Vagina (tissue), 2 donors: ENCODE data around the gene MAST4. TPM values are rescaled to one million over a fixed set of nuclear protein-coding genes. Genes with fewer than 3 reads are reported as not detected.

ENCODE experiments used
- DNase-seq, 2 donors: peaks; one replicate each; pipeline ENCODE4 v3.0.0-alpha.2; 2017; ENCODE audit errors: extremely low spot score in 2 of 2
- H3K27ac ChIP-seq: fragments of 200-600 bp; sonication (generic); one replicate; pipeline ENCODE4 v1.5.1; 2019
- H3K27me3 ChIP-seq: fragments of 200-600 bp; sonication (generic); one replicate; pipeline ENCODE4 v1.5.1; 2019
- H3K36me3 ChIP-seq, 2 donors: fragments of 200-600 bp; sonication (generic); one replicate each; pipeline ENCODE4 v1.5.1; 2017 to 2019
- H3K4me1 ChIP-seq: fragments of 200-600 bp; sonication (generic); one replicate; pipeline ENCODE4 v1.5.1; 2019
- H3K4me3 ChIP-seq, 2 donors: fragments of 200-600 bp; sonication (generic); 1 replicate in 1 of 2; 2 replicates in 1 of 2; pipeline ENCODE4 v1.5.1; 2016 to 2019
- H3K9me3 ChIP-seq: fragments of 200-600 bp; sonication (generic); one replicate; pipeline ENCODE4 v1.5.1; 2019
- POLR2A ChIP-seq, 2 donors: fragments of 450-650 bp; IDR thresholded peaks; one replicate each; pipeline ENCODE4 v1.6.1; 2017; ENCODE audit warnings: antibody characterized with exemption in 2 of 2, mild to moderate bottlenecking in 2 of 2, moderate library complexity in 2 of 2
- POLR2AphosphoS5 ChIP-seq, 2 donors: sonication (generic); formaldehyde crosslinking; IDR thresholded peaks; one replicate each; pipeline ENCODE4 v1.9.0; 2017; ENCODE audit warnings: antibody characterized with exemption in 2 of 2, mild to moderate bottlenecking in 2 of 2, low read depth in 1 of 2; ENCODE audit not compliant: insufficient read depth in 1 of 2
- intact Hi-C: fragments of 100-400 bp; cut with DNase I; formaldehyde crosslinking; loops from one replicate; pipeline ENCODE4 v1.15.1; 2023
- total RNA-seq: library from RNA; depleted of rRNA; stranded (reverse); fragments of >200 nt; gene quantifications from one replicate; pipeline ENCODE4 v1.2.3, GENCODE V29; 2016
- TF ChIP-seq, protein P1 (sequence below), 3 experiments: fragments of 450-650 bp in 2 of 3; fragments of 200-600 bp in 1 of 3; sonication (generic) in 1 of 3; IDR thresholded peaks; one replicate each; pipeline ENCODE4 v1.5.1; 2017 to 2019; ENCODE audit warnings: antibody characterized with exemption in 3 of 3, mild to moderate bottlenecking in 2 of 3, moderate library complexity in 2 of 3

The MAST4 gene
- total RNA-seq, 1 donor from 2014 or later, result 85.9 TPM

DNA sequence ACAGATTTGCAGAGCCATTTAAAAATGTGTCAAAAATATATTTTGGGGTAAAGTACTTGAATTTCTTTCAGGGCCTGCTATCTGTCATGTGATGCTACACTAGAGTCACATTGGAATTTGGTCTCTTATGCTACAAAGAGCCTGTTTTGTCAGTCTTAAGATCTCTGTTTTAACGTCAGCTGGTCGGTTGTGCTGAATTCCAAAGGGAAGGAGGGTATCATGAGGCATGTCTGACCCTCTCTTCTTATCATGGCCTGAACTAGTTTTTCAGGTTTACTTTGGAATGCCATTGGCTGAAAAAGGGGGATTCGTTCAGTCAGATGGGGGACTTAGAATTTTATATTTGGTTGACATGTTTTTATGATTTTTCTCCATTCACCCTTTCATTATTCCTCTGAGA, 309.8 kb downstream of the MAST4 start:
- no peak for DNase-seq
- Histone ChIP-seq H3K4me1 (no peaks in the 10 kb centered on the region), H3K4me3 (no peak overlapping the region), H3K27me3 (no peaks in the 10 kb centered on the region), H3K36me3 (no peaks in the 10 kb centered on the region), H3K27ac (no peak overlapping the region), H3K9me3 (no peaks in the 10 kb centered on the region)
- TF ChIP-seq, protein P1, sequence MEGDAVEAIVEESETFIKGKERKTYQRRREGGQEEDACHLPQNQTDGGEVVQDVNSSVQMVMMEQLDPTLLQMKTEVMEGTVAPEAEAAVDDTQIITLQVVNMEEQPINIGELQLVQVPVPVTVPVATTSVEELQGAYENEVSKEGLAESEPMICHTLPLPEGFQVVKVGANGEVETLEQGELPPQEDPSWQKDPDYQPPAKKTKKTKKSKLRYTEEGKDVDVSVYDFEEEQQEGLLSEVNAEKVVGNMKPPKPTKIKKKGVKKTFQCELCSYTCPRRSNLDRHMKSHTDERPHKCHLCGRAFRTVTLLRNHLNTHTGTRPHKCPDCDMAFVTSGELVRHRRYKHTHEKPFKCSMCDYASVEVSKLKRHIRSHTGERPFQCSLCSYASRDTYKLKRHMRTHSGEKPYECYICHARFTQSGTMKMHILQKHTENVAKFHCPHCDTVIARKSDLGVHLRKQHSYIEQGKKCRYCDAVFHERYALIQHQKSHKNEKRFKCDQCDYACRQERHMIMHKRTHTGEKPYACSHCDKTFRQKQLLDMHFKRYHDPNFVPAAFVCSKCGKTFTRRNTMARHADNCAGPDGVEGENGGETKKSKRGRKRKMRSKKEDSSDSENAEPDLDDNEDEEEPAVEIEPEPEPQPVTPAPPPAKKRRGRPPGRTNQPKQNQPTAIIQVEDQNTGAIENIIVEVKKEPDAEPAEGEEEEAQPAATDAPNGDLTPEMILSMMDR (IDR thresholded peaks at IDR 0.05), result no peak
- TF ChIP-seq POLR2AphosphoS5 (IDR thresholded peaks at IDR 0.05; ENCODE audit: insufficient read depth in 1 of 2, low read depth in 1 of 2), result no peak
- TF ChIP-seq POLR2A (IDR thresholded peaks at IDR 0.05), result no peak
- intact Hi-C loops, result no loop called here

GRCh38 chr5:66908230-66908629, 312.0 kb downstream of the MAST4 start:
- Histone ChIP-seq H3K9me3 (no peaks in the 10 kb centered on the region), H3K27ac (no peak overlapping the region), H3K4me3 (no peak overlapping the region), H3K36me3 (no peaks in the 10 kb centered on the region), H3K4me1 (no peaks in the 10 kb centered on the region), H3K27me3 (no peaks in the 10 kb centered on the region)
- intact Hi-C loops, result no loop called here
- TF ChIP-seq, protein P1 (IDR thresholded peaks at IDR 0.05), result no peak
- TF ChIP-seq POLR2A (IDR thresholded peaks at IDR 0.05) (no peak), POLR2AphosphoS5 (IDR thresholded peaks at IDR 0.05; ENCODE audit: insufficient read depth in 1 of 2, low read depth in 1 of 2) (no peak)
- no peak for DNase-seq

- intact Hi-C loops, result no loop called here
- TF ChIP-seq POLR2A (IDR thresholded peaks at IDR 0.05) (no peak), POLR2AphosphoS5 (IDR thresholded peaks at IDR 0.05; ENCODE audit: insufficient read depth in 1 of 2, low read depth in 1 of 2) (no peak)
- TF ChIP-seq, protein P1 (IDR thresholded peaks at IDR 0.05), result no peak
- Histone ChIP-seq H3K27ac (no peak overlapping the region), H3K4me3 (no peak overlapping the region), H3K27me3 (no peaks in the 10 kb centered on the region), H3K36me3 (no peaks in the 10 kb centered on the region), H3K9me3 (no peaks in the 10 kb centered on the region), H3K4me1 (no peaks in the 10 kb centered on the region)
- DNase-seq, result no peak
These were observed 313.2 kb downstream of the MAST4 start for GRCh38 chr5:66909364-66909763.

- TF ChIP-seq, protein P1 (IDR thresholded peaks at IDR 0.05), result no peak
- TF ChIP-seq POLR2AphosphoS5 (IDR thresholded peaks at IDR 0.05; ENCODE audit: insufficient read depth in 1 of 2, low read depth in 1 of 2), result no peak
- TF ChIP-seq POLR2A (IDR thresholded peaks at IDR 0.05), result no peak
- no peaks in the 10 kb centered on the region for H3K9me3 ChIP-seq
- H3K4me3 ChIP-seq, result no peak overlapping the region
- H3K27ac ChIP-seq, result no peak overlapping the region
- no peaks in the 10 kb centered on the region for H3K4me1 ChIP-seq
- no peaks in the 10 kb centered on the region for H3K27me3 ChIP-seq
- DNase-seq, result no peak
- no peaks in the 10 kb centered on the region for H3K36me3 ChIP-seq
- intact Hi-C loops, result no loop called here
These were observed 316.6 kb downstream of the MAST4 start for GRCh38 chr5:66912787-66913186.

DNA sequence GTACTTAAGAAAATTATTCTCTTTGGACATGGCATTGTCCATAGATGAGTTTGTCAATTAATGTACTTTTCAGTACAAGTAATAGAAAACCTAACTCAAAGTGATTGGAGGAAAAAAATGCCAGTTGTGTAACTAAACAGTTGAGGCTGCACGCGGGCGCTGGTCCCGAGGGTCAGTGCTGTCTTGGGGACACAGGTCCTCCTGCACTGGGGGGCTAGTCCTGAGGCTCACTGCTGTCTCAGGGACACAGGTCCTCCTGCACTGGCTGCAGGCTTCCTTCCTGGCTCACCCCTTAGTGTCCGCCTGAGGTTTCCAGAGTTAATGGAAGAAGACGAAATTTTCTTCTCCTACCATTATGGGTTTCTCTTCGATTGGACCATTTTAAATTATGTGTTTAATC, 319.3 kb downstream of the MAST4 start:
- TF ChIP-seq, protein P1 (IDR thresholded peaks at IDR 0.05), result no peak
- TF ChIP-seq POLR2AphosphoS5 (IDR thresholded peaks at IDR 0.05; ENCODE audit: insufficient read depth in 1 of 2, low read depth in 1 of 2) (no peak), POLR2A (IDR thresholded peaks at IDR 0.05) (no peak)
- H3K4me3 ChIP-seq, result no peak overlapping the region
- H3K27ac ChIP-seq, result no peak overlapping the region
- intact Hi-C loops, result no loop called here
- no peaks in the 10 kb centered on the region for H3K4me1 ChIP-seq
- no peaks in the 10 kb centered on the region for H3K9me3 ChIP-seq
- H3K36me3 ChIP-seq, result no peaks in the 10 kb centered on the region
- no peak for DNase-seq
- H3K27me3 ChIP-seq, result no peaks in the 10 kb centered on the region
